Adipocyte (in vitro differentiated cells): ENCODE data around the gene BACE1-AS.
"Not testable (repeated sequence)": the region's sequence is repeated elsewhere in the genome, so short reads cannot be mapped to it uniquely, and the experiment has no call there.

Source experiments
- DNase-seq: peaks from one replicate; pipeline ENCODE4 v3.0.0-alpha.2; 2015; ENCODE audit warnings: low read depth
- H3K27me3 ChIP-seq: replicated peaks from 2 replicates; pipeline ENCODE4 v1.7.0; 2013; ENCODE audit warnings: mild to moderate bottlenecking, low read length, moderate library complexity; ENCODE audit not compliant: control insufficient read depth, insufficient read depth
- H3K36me3 ChIP-seq: 2 replicates; pipeline ENCODE4 v1.7.0; 2013; ENCODE audit warnings: low read length, mild to moderate bottlenecking, moderate library complexity; ENCODE audit not compliant: control insufficient read depth, insufficient read depth, severe bottlenecking
- H3K4me1 ChIP-seq: 2 replicates; pipeline ENCODE4 v1.7.0; 2013; ENCODE audit warnings: mild to moderate bottlenecking, low read length, moderate library complexity; ENCODE audit not compliant: control insufficient read depth, insufficient read depth
- H3K4me3 ChIP-seq: 2 replicates; pipeline ENCODE4 v1.7.0; 2013; ENCODE audit warnings: mild to moderate bottlenecking, low read length, moderate library complexity
- H3K9ac ChIP-seq: 2 replicates; pipeline ENCODE4 v1.7.0; 2013; ENCODE audit warnings: mild to moderate bottlenecking, low read length, moderate library complexity
- H3K9me3 ChIP-seq: 2 replicates; pipeline ENCODE4 v1.7.0; 2013; ENCODE audit warnings: mild to moderate bottlenecking, low read length, moderate library complexity; ENCODE audit not compliant: control insufficient read depth

The BACE1-AS gene

DNA sequence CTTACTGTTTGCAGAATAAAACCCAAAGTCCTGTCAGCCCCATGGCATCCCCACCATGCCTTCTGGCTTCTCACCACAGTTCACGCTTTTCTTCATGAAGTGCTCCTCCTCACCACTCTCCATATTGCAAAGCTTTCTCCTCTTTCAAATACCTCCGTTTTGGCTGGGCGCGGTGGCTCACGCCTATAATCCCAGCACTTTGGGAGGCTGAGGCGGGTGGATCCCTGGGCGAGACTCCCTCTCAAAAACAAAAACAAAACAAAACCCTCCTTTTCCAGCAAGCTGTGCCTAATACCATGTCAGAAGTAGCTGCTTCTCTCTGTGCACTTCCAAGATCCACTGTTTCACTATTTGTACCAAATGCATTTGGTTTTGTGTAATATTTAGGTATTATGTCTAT is 18.2 kb downstream of the BACE1-AS start:
- no peak overlapping the region for H3K9ac ChIP-seq
- no peak overlapping the region for H3K4me3 ChIP-seq
- H3K36me3 ChIP-seq = peaks cover 3% of the 10 kb centered on the region
- no peak for DNase-seq
- no peaks in the 10 kb centered on the region for H3K27me3 ChIP-seq
- H3K9me3 ChIP-seq = no peaks in the 10 kb centered on the region
- peaks cover 6% of the 10 kb centered on the region for H3K4me1 ChIP-seq

DNA sequence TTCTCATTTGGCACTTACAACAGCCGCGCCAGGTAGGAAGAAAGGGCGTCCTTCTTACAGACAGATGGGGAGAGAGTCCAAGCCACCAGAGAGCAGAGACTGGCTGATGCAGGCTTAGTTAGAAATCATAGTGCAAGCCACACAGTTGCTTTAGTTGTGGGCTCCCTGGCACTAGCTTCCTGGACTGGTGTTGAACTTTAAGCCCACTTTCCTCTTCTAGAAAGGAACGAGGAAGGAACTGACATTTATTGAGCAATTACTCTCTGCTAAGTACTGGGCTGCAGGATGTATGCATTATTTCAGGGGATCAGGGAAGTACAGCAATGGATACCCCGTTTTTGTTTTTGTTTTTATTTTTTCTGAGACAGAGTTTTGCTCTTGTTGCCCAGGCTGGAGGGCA is 21.9 kb downstream of the BACE1-AS start:
- Histone ChIP-seq H3K36me3 (no peaks in the 10 kb centered on the region), H3K9ac (no peak overlapping the region), H3K4me1 (peaks cover 22% of the 10 kb centered on the region), H3K9me3 (no peaks in the 10 kb centered on the region), H3K4me3 (no peak overlapping the region), H3K27me3 (no peaks in the 10 kb centered on the region)
- no peak for DNase-seq

DNA sequence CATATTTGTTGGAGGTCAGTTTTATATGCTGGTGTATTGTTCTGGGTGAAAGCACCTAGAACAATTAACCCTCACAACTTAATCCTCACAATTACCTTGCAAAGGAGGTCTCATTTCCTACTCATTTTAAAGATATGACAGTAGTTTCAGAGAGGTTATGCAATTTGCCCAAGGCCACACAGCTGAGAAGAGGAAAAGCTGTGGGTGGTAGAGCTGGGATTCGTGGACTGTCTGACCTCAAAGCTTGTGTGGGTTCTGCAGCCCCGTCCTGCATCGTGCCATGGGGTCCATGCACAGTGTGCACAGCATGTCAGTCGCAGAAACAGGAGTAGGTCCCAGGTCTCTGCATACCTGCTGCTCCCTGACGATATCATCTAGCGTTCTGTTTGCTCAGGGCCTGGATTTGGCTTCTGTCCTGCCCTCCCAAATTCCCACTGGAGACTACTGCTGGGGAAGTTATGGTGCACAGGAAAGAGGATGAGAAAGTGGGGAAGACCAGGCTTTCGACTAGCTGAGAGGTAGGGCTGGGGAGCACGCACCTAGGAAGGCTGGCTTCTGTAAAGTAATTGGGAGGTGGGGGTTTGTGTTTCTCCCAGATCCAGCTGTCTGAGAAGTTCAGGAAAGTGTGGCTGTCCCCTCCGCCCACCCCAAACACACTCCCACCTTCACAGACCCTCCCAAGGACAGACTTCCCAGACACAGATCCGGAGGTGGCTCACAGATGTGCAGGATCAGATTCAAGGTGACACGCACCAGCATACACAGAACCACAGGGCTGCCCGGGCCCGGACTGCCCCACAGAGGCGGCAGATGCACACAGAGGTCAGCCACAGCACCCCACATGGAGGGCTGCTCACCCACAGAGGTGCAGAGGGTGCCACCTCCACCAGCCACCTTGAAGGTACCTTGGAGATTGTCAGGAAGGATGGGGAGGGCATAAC is 23.0 kb downstream of the BACE1-AS start:
- DNase-seq = no peak
- Histone ChIP-seq H3K9ac (no peak overlapping the region), H3K4me3 (peak overlapping the region; percentile 86), H3K9me3 (no peaks in the 10 kb centered on the region), H3K36me3 (no peaks in the 10 kb centered on the region), H3K4me1 (peaks cover 23% of the 10 kb centered on the region), H3K27me3 (no peaks in the 10 kb centered on the region)

DNA sequence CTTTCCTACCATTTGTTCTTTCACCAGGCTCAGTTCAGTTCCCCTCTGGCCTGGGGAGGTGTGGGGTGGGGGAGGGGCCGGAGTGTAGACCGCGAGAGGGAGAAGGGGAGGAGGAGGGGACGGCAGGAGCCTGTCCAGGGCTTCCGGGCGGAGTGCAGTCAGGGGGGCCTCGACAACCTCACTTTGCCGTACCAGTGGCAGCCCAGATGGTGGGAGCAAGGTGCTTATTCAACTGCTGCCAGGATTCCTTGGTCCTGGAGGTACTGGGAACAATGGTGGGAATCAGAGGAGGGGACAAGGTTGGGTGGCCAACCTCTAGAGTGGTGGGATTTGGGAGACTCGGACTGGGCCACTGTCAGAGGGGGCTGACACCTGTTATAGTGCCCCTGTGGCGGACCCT is 23.7 kb downstream of the BACE1-AS start:
- no peaks in the 10 kb centered on the region for H3K36me3 ChIP-seq
- H3K9me3 ChIP-seq = no peaks in the 10 kb centered on the region
- H3K4me3 ChIP-seq = peak overlapping the region; percentile 86
- H3K9ac ChIP-seq = peak overlapping the region; percentile 89
- H3K27me3 ChIP-seq = no peaks in the 10 kb centered on the region
- peak; percentile 15 for DNase-seq
- H3K4me1 ChIP-seq = peaks cover 30% of the 10 kb centered on the region

DNA sequence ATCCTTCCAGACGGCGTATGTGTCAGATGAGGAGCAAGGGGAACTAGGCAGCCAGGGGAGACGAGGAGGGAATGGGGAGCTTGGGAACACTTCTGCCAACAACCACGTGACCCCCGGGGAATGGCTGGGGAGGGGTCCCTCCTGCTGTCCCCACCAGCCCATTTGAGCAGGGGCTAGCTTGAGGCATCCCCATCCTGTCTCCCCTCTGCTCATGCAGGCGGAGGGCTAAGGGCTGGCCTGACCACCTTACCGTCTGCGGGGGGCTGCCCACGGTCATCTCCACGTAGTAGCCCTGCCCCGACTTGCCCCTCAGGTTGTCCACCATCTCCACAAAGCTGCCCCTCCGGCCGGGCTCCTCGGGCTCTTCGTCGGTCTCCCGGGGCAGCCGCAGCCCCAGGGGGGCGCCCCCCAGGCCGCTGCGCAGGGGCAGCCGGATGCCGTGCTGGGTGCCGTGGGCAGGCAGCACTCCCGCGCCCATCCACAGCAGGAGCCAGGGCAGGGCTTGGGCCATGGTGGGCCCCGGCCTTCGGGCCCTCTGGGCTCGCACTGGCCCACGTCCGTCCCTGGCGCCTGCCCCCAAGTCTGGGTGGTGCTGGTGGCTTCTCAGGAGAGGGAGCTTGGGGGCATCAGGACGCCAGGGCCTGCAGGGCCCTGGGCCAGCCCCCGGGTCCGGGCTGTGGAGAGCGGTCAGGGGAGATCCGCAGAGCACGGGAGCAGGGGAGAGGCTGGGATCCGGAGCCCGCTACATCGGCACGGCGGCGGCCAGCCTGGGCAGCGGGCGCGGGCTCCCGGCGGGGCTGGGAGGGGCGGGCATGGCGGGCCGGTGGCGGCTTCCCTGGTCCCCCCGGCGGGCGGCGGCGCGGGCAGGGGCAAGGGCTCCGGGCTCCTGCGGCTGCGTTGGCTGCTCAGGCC is 24.4 kb downstream of the BACE1-AS start:
- no peaks in the 10 kb centered on the region for H3K36me3 ChIP-seq
- H3K4me1 ChIP-seq = peaks cover 30% of the 10 kb centered on the region
- DNase-seq = peak; percentile 52
- peak overlapping the region; percentile 89 for H3K9ac ChIP-seq
- H3K4me3 ChIP-seq = peak overlapping the region; percentile 86
- no peaks in the 10 kb centered on the region for H3K9me3 ChIP-seq
- no peaks in the 10 kb centered on the region for H3K27me3 ChIP-seq

DNA sequence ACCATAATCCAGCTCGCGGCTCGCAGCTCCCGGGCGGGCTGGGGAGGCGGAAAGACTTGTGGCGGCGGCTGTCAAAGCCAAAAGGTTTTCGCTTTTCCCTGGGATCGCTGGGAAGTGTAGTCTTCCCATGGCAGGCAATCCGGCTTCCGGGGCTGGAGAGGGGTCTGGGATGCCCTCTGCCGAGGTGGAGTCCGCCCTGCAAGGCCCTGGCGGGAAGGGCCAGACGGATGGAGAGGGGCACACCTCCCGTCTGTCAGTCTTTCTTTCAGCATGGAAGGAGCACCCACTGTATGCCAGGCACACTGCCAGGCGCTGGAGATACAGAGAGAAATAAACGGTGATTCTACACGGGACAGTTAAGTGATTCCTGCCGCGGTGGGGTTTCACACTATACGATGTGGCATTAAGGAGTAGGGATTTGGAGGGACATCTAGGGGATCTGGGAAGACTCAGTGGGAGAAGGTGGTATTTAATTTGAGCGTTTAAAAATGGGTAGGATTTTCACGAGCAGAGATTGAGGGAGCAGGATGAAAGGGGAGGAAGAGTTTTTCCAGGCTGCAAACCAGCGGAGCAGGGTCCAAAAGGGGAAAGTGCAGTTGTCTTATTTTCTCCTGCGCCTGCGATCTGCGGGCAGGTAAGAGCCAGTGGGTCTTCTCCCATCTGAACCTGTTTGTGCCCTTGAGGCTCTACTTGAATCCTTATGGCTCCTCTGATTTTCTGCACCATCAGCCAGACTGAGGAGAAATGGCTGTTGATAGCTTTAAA is 25.2 kb downstream of the BACE1-AS start, which contains the start of gene BACE1:
BACE1 (minus strand) TSS at position 60 of the 765 bp plus-strand sequence. CDS start 461 bp downstream, outside the sequence.
- Histone ChIP-seq H3K9me3 (no peaks in the 10 kb centered on the region), H3K27me3 (no peaks in the 10 kb centered on the region), H3K9ac (peak within 1 kb of the TSS; percentile 89), H3K36me3 (no peaks in the 10 kb centered on the region), H3K4me3 (peak within 1 kb of the TSS; percentile 86), H3K4me1 (peaks cover 30% of the 10 kb centered on the region)
- DNase-seq = peak; percentile 89

DNA sequence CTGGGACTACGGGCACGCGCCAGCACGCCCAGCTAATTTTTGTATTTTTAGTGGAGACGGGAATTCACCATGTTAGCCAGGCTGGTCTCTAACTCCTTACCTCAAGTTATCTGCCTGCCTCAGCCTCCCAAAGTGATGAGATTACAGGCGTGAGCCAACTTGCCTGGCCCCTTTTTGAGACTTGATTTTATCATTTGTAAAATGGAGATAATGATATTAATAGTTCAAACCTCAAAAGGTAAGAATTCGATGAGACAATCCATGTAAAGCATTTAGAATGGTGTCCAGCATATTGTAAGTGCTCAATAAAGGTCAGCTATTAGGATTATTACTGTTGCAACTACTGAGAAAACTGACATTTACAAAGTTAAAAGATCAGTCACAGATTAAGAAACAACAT is 27.6 kb downstream of the BACE1-AS start:
- Histone ChIP-seq H3K36me3 (no peaks in the 10 kb centered on the region), H3K9me3 (no peaks in the 10 kb centered on the region), H3K4me3 (no peak overlapping the region), H3K9ac (no peak overlapping the region), H3K4me1 (peaks cover 30% of the 10 kb centered on the region), H3K27me3 (no peaks in the 10 kb centered on the region)
- DNase-seq = no peak

DNA sequence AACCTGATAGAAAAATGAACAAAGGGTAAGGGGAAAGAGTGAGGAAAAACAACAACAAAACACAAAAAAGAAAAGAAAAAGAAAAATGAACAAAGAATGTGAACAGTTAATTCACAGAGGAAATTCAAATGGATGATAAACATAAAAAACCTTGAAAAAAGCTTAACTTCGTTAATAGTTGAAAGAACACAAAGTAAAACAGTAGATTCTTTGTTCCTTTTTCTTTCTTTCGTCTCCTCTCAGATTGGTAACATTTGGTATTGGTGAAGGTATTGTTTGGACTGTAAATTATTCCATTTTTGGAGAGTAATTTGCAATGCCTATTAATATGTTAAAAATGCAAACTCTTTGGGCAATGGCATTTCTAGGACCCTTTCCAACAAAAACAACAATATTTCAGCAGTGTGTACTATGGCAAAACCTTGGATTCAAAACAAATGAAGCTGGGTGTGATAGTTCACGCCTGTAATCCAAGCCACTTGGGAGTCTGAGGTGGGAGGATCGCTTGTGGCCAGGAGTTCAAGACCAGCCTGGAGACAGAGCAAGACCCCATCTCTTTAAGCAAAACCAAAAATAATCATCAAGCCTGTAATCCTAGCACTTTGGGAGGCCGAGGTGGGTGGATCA is 28.2 kb downstream of the BACE1-AS start:
- Histone ChIP-seq H3K27me3 (no peaks in the 10 kb centered on the region), H3K9me3 (no peaks in the 10 kb centered on the region), H3K9ac (no peak overlapping the region), H3K4me3 (no peak overlapping the region), H3K36me3 (no peaks in the 10 kb centered on the region), H3K4me1 (peaks cover 24% of the 10 kb centered on the region)
- peak; percentile 42 for DNase-seq

DNA sequence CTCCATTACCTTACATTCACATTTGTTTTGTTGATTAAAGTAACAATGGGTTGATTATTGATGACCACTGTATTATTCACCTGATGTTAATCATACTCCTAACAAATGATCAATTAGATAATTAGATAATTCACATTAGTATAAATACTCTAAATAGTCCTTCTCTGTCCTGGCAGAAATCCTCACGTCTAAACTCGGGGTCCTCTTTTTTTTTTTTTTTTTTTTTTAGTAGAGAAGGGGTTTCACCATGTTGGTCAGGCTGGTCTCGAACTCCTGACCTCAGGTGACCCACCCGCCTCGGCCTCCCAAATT is 36.1 kb downstream of the BACE1-AS start:
- Histone ChIP-seq H3K4me3 (peak overlapping the region; percentile 90), H3K4me1 (peaks cover 20% of the 10 kb centered on the region), H3K9ac (peak overlapping the region; percentile 92)
- H3K27me3 ChIP-seq, H3K9me3 ChIP-seq, DNase-seq, H3K36me3 ChIP-seq: not testable (repeated sequence)

DNA sequence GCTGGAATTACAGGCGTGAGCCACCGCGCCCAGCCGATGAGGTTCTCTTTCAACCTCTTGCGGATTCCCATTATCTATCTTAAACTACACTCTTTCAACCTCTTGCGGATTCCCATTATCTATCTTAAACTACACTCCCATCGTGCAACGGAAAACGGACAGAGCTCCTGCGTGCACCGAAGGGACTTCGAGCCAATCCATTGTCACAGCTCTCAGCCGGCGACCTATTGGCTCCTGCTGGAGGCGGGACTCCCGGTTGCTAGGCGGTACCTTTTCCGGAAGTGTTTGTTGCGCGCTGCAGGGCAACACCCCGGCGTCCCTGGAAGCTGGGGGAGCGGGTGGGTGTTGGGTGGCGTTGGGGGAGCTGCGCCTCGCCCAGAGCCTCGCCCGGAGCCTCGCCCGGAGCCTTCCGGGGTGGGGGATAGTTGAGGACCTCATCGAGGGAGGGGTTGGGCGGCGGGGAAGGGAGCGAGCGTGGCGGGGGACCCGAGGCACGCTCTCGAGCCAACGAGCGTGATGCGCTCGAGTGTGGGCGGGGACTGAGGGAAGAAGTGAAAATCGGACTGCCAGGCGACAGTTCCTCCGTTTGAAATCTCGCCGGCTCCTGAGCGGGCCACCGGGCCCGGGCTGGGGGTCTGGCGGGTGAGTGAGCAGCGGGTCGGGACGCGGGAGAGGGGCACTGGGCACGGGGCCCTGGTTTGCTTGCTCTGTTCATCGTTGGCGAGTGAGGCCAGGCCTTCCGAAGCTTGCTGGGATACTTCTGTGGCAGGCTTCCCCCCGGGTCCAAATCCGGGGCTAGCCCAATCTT is 36.6 kb downstream of the BACE1-AS start, which contains the start of gene CEP164:
CEP164 (plus strand) TSS at position 288 of the 808 bp plus-strand sequence. CDS start 10,733 bp downstream, outside the sequence.
- no peaks in the 10 kb centered on the region for H3K27me3 ChIP-seq
- H3K4me3 ChIP-seq = peak within 1 kb of the TSS; percentile 90
- DNase-seq = peak; percentile 98

More for the DNA sequence above, 36.6 kb downstream of the BACE1-AS start, which contains the start of gene CEP164:
- Histone ChIP-seq H3K9ac (peak within 1 kb of the TSS; percentile 92), H3K36me3 (no peaks in the 10 kb centered on the region), H3K4me1 (peaks cover 20% of the 10 kb centered on the region), H3K9me3 (no peaks in the 10 kb centered on the region)
